Measurements from ENCODE around the gene IGLL1. TPM values are rescaled to one million over a fixed set of nuclear protein-coding genes. Genes with fewer than 3 reads are reported as not detected.
"Not testable (repeated sequence)": the region's sequence is repeated elsewhere in the genome, so short reads cannot be mapped to it uniquely, and the experiment has no call there.

IGLL1 gene
- total RNA-seq, 2 experiments from 2014 or later = not detected

DNA sequence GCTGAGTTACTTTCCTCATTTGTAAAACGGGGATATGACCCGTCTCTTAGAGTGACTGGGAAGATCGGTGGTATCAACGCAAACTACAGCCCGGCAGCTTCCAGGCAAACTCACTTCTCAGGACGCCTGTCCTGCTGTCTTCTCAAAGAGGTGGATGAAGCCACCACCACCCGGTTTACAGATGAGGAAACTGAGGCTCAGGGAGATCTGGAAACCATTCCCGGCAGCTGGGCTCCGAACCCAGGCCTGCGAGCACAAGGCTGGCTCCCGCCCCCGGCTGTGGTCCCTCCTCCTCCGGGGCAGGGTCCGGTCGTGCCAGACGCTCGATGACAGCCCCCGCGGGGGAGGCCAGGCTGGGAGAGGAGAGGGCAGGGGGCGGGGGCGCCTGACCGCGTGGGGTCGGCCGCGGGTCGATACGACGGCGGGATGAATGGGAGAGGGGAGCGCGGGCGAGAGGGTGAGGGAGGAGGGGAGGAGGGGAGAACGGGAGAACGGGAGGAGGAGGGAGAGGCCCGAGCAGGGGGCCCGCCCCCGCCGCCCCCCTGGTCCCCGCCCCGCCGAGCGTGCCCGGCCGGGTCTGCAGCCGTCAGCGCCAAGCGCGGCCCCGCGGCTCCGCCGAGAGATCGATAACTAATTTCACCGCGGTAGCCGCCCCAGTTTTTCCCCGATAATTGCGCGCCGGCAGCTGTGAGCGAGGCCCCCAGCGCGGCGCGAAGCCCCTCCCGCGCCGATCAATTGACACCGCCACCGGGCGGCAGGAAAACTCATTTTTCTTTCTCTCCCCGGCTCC, 14.0 kb downstream of the IGLL1 start:
- POLR2A ChIA-PET = no interaction called here
- CTCF ChIA-PET = no interaction called here

DNA sequence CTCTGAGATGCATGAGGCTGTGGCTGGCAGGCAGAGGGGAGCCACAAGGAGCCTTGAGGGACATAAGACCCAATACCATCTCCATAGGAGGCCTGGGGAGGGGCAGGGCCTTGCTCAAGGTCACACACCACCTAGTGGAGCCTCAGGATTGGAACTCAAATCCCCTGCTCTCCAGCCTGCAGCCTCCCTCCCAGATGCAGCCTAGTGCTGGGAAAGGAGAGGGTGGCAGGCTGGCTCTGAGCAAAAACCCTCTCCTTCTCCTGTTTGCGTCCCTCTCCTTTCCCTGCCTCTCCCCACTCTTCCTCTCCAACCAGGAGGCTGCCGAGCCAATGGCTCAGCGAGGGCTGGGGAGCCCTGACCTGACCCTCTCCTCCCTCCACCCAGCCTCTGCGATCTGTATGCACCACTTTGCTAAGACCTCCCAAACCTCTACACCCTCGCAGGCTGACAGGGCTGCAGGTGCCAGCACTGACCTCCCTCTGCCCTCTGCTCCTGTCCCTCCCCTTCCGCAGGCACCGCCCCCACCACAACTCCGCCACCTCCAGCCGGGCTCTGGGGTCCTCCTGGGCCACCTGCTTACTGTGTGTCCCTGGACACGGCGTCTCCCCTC, 14.7 kb downstream of the IGLL1 start:
- ChIA-PET POLR2A (no interaction called here), CTCF (interaction anchor here (0.6 kb wide), 1 partner anchor 131 kb away, joined by 3 read pairs; no protein-coding TSS in a partner anchor)

DNA sequence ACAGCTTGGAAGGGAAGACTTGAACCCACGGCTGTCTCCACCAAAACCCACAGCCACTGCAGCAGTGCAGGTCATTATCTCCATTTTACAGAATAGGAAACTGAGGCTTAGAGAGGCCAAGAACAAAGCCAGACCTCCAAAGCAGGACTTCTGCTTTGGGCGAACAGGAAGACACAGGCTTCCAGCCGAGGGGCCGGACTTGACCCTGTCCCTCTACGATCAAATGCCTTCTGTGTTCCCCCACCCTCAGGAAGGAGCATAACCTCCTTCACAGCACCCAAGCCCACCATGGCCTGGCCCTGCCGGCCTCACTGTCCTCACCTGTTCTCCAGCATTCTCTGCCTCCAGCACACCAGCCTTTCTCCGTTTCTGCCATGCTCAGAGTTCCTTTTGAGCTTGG, 15.8 kb downstream of the IGLL1 start:
- ChIA-PET CTCF (interaction anchor here (0.6 kb wide), 1 partner anchor 392 kb away, joined by 3 read pairs; no protein-coding TSS in a partner anchor), POLR2A (no interaction called here)

DNA sequence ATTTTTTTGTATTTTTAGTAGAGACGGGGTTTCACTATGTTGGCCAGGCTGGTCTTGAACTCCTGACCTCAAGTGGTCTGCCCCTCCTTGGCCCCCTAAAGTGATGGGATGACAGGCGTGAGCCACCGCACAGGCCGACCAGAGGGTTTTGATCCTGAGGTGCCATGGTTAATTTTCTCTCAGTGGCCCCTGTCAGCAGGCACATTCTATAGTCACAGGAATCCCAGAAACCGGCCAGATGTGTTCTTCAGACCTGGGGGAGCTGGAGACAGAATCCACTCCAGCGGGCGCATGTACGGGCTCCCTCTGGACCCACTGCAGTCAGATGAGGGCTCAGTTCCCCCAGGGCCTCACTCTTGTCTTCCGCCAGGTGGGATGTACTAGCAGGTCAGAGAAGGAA, 17.0 kb downstream of the IGLL1 start:
- ChIA-PET POLR2A (no interaction called here), CTCF (no interaction called here)

DNA sequence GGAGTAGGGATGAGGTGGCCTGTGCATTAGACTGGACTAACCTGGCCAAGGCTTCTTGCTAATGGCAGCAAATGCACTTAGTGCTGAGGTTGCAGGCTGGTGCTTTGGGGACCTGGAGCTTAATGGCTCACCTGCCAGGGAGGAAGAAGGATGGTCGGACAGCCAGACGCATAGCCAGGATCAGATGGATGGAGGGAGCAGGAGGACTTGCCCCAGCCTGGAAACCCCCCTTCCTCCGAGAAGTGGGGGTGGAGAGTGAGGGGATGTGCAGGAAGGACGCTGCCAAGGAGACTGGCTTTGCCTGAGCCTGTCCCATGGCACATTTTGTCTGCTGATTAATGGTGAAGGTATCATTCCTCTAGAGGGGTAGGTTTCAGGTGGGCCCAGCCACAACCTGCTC, 17.9 kb downstream of the IGLL1 start:
- ChIA-PET POLR2A (no interaction called here), CTCF (no interaction called here)

DNA sequence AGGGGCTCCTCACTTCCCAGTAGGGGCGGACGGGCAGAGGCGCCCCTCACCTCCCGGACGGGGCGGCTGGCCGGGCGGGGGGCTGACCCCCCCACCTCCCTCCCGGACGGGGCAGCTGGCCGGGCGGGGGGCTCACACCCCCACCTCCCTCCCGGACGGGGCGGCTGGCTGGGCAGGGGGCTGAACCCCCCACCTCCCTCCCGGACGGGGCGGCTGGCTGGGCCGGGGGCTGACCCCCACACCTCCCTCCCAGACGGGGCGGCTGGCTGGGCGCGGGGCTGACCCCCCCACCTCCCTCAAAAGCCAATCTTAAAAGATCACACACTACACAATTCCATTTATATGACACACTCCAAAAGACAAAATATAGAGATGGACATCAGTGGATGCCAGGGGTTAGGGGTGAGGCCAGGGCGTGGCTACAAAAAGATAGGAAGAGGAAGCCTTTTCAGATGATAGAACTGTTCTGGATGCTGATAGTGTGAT, 19.0 kb downstream of the IGLL1 start:
- POLR2A ChIA-PET, CTCF ChIA-PET: not testable (repeated sequence)

DNA sequence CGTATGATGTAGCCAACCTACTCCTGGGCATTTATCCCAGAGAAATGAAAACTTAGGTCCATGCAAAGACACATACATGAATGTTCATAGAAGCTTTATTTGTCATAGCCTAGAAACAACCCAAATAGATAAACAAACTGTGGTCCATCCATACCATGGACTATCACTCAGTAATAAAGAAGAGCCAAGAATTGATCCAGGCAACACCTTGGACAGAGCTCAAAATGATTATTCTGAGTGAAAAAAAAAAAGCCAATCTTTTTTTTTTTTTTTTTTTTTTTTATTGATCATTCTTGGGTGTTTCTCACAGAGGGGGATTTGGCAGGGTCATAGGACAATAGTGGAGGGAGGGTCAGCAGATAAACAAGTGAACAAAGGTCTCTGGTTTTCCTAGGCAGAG, 19.9 kb downstream of the IGLL1 start:
- CTCF ChIA-PET, POLR2A ChIA-PET: not testable (repeated sequence)

DNA sequence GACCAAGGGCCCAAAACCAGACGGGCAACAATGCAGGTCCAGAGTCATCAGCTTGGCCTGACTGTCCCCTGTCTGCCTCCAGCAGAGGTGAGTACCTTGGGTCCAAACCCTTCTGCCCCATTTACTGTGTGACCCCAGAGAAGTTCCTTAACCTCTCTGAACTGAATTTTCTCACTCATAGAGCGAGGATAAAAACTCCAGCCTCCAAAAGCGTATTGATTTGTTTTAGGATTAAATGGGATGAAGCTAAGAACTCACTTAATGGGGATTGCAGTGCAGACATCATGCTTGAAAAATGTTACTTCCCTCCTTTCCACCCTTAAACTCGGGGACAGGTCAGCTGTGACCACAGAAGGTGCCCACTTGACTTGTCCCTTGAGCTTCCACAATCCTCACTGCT, 22.6 kb downstream of the IGLL1 start:
- POLR2A ChIA-PET = no interaction called here
- CTCF ChIA-PET = no interaction called here

DNA sequence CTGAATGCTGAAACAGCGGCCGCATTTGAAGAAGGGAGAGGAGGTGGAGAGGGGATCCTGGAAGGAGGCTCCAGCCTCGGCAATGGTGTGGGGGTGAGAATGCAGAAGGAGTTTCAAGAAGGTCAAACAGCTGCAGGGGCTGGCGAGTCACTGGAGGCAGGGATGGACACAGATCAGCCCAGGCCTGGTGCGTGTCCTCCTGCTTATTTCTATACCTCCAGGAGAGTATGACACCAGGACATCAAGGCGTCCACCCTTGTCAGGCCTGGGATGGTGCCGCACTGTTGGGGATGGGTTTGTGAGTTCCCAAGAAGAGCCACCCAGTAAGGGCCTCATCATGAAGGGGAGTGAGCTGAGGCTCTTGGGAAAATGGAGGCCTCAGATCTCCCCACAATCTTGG, 23.1 kb downstream of the IGLL1 start:
- ChIA-PET POLR2A (no interaction called here), CTCF (no interaction called here)

DNA sequence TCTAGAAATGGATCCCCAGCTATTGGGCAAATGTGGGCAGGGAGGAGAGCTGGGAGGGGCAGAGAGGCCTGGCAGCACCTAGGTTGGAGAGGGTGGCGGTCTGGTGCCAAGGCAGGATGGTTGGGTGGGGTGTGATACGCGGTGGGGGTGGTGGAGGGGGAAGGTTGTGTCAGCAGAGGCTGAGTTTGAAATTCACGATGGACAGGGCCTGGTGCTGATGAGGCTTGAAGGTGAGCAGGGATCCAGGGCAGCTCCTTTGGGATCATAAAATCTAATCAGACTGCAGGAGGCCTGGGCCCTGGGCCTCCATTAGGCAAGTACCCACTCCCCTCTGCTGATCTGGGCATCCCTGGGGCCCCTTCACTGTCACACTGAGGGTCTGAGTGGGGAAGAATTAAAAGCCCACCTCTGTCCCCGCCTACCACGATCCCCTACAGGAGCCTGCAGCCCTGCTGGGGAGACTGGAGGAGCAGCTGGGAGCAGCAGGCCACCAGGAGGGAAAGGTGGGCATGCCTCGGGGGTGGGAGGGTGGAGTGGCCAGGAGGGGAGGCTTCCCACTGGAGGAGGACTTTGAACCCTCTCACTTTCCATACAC, 24.0 kb downstream of the IGLL1 start:
- POLR2A ChIA-PET = no interaction called here
- CTCF ChIA-PET = no interaction called here

DNA sequence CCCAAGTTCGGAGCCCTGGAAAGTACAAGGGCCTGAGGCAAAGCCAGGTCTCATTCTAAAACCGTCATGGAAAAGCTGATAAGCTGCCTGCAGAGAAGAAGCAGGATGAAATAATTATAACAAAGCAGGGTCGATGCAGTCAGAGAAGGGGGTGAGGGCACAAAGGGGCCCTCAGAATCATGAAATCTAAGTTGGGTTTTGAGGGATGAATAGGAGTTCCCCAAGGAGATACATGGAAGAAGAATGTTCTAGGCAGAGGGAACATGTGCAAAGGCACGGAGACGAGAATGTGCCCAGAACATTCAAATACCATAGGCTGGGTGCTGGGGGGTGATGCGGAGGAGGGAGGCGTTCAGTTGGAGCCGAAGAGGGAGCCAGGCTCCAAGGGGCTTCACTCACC, 25.0 kb downstream of the IGLL1 start:
- ChIA-PET CTCF (no interaction called here), POLR2A (no interaction called here)

DNA sequence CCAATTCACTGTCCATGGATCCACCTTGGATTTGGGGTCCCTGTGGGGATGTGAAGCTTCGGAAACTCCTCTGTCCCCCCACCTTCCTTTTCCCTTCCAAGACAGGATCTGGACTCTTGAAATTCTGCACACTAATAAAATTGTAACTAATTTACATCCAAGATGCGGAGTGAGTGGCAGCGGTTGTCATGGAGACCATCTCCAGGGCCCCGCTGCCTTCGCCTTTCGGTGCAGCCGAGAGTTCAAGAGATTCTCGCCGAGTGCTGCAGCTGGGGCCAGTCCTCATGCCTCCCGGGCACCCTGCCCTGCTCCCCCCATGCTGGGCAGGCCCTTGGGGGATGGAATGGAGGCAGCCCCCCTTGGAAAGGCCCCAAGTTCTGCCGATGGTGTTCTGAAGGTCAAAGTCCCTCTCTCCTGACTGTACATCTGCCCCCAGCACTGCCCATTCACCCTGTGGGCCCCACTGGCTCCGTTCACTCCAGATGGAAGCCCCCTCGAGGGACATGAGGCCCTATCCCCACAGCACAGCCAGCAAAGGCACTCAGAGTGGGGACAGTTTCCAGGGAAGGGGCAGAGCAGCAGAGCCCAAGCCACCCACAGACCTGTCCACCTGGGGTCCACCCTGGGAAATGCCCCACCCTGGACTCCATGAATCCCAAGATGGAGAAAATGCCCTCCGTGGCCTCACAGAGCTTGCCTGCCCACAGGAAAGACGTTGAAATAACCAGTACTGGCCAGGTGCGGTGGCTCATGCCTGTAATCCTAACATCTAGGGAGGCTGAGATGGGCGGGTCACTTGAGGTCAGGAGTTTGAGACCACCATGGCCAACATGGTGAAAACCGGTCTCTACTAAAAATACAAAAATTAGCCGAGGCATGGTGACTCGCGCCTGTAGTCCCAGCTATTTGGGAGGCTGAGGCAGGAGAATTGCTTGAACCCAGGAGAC, 25.9 kb downstream of the IGLL1 start:
- CTCF ChIA-PET = no interaction called here

DNA sequence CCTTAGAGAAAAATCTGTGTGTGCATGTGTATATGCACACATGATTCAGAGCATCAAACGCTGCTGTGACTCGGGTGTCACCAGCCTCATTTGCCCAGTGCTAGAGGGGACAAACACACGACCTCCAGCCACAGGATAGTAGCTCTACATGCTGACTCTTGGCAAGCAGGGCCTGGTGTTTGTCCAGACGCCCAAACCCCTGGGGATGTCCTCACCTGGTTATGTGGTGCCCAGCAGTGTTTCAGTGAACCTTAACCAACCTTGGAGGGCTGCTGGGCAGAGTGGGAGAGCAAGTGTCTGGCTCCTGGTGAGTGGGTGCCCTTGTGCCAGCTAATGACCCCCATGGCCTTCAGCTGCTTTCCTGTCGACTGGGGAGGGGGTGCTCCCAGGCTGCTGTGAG, 26.7 kb downstream of the IGLL1 start:
- CTCF ChIA-PET = no interaction called here

More for the DNA sequence above, 25.9 kb downstream of the IGLL1 start:
- POLR2A ChIA-PET = no interaction called here

DNA sequence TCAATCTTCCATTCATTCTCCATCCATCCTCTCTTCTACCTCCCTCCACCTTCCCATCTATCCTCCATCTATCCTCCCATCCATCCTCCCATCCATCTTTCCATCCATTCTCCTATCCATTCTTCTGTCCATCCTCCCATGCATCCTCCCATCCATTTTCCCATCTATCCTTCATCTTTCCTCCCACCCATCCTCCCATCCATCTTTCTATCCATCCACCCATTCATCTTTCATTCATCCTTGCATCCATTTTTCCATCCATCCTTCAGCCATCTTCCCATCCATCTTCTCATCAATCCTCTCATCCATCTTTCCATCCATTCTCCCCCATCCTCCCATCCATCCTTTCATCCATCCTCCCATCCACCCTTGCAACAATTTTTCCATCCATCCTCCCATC, 27.5 kb downstream of the IGLL1 start:
- ChIA-PET CTCF (no interaction called here), POLR2A (no interaction called here)

More for the DNA sequence above, 26.7 kb downstream of the IGLL1 start:
- POLR2A ChIA-PET = no interaction called here

DNA sequence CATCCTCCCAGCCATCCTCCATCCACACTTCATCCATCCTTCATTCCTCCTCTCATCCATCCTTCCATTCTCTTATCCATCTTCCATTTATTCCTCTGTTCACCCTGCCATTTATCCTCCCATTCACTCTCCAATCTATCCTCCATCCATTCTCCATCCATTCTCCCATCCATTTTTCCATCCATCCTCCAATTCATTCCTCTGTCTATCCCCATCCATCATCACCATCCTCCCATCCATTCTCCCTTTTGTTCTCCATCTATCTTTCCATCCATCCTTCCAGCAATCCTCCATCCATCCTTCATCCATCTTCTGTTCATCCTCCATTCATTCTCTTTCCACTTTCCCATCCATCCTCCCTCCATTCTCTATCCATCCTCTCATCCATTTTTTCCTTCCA, 28.7 kb downstream of the IGLL1 start:
- ChIA-PET CTCF (no interaction called here), POLR2A (no interaction called here)

DNA sequence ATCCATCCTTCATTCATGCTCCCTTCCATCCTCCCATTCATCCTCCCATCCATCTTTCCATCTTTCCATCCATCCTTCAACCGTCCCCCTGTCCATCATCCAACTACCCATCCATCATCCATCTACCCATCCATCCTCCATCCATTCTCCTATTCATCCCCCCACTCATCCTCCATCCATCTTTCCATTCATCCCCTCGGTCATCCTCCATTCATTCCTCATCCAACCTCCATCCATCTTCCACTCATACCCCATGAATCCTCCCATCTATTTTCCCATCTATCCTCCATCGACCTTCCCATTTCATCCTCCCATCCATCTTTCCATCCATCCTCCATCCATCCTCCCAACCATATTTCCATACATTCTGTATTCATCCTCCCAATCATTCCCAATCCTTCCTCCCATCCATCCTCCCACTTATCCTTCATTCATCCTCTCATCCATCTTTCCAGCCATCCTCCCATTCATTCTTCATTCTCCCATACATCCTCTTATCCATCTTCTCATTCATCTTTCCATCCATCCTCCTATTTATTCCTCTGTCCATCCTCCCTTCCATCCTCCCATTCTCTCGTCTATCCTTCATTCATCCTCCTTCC, 29.9 kb downstream of the IGLL1 start:
- CTCF ChIA-PET = no interaction called here
- POLR2A ChIA-PET = no interaction called here

DNA sequence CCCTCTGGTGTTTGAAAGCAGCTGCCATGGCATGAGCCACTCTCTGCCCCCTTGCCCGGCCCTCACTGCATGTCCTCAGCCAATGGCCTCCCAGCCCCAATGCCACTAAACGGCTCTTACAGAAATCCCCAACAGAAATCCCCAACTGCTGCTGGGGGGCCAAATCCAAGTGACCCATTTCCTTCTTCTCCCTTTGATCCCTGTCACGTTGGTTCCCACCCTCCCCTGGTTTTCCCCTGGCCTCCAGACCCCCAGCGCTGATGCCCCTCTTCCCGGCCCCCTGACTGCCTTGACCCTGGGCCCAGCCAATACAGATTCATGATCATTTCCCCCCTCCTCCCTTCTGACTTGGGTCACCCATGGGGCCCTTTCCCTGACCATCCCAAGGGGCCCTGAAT, 30.9 kb downstream of the IGLL1 start:
- CTCF ChIA-PET = no interaction called here
- POLR2A ChIA-PET = no interaction called here

DNA sequence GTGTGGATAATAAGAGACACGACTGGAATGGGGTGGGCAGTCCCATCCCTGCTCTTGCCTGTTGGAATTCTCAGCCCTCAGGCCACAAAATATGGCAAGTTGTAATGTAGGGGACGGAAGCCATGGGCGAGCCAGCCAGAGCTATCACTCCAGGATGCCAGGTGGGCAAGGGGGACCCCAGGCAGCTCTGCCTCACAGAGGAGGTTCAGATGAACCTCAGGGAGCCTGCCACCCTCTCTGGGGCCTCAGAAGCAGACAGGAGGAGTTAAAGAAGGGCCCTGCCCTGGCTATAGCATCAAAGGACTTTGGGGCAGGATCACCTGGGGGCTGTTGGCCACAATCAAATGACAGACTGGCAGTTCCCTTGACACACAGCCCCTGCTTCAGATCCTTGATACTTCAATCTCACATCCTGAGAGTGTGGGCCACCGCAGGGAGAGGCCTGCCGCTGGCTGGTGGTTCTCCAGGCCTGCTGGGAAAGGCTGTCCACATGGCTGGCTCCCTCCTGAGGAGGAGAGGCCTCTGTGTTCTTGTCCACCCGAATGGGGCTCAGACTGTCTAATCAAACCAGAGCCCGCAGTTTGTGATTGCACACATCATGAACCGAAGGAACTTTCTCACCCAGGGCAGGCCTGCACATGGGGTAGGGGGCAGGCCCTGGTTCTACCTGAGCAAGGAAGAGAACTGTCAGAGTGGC, 31.4 kb downstream of the IGLL1 start:
- ChIA-PET POLR2A (no interaction called here), CTCF (no interaction called here)

DNA sequence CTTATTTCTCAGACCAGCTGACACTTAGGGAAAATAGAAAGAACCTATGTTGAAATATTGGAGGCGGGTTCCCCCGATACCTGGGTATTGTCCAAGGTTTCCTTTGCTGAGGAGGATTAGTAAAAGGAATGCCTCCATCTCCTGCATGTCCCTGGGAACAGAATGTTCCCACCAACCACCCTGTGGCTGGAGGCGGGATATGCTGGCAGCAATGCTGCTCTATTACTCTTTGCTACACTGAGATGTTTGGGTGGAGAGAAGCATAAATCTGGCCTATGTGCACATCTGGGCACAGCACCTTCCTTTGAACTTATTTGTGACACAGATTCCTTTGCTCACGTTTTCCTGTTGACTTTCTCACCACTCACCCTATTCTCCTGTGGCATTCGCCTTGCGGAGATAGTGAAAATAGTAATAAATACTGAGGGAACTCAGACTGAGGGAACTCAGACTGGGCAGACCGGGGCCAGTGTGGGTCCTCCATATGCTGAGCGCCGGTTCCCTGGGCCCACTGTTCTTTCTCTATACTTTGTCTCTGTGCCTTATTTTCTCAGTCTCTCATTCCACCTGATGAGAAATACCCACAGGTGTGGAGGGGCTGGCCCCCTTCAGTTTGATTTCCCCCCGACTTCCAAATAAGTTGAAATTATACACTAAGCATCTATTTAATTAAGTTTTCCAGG, 32.1 kb downstream of the IGLL1 start:
- CTCF ChIA-PET = no interaction called here
- POLR2A ChIA-PET = no interaction called here

Measured in activated CD8-positive, alpha-beta memory T cell treated with anti-CD3 and anti-CD28 coated beads for 36 hours (primary cell).